Activated T-cell treated with anti-CD3 and anti-CD28 coated beads, Interleukin-2, amount 50 U/mL, for 72 hours (primary cell): ENCODE measurements around the gene LRRC38. TPM values are rescaled to one million over a fixed set of nuclear protein-coding genes. Genes with fewer than 3 reads are reported as not detected.
"Not testable (repeated sequence)": the region's sequence is repeated elsewhere in the genome, so short reads cannot be mapped to it uniquely, and the experiment has no call there.

Experiments
- ATAC-seq, 2 donors: fragments of 150-1000 bp; cut with Tn5 transposase; replicated peaks in 1 of 2; 2 replicates each; pipeline ENCODE4 v1.10.0; 2021; ENCODE audit warnings: moderate library complexity in 2 of 2, mild to moderate bottlenecking in 1 of 2
- DNase-seq, 2 donors: peaks; one replicate each; pipeline ENCODE4 v3.0.0; 2021 to 2022; ENCODE audit warnings: mixed read lengths in 1 of 2
- H3K27ac Mint-ChIP-seq: one replicate; pipeline ENCODE4 v1.8.0; 2022; ENCODE audit warnings: mild to moderate bottlenecking, moderate library complexity, mixed read lengths
- H3K27me3 Mint-ChIP-seq: one replicate; pipeline ENCODE4 v1.8.0; 2022; ENCODE audit warnings: low read depth, mixed read lengths
- H3K36me3 Mint-ChIP-seq, 2 donors: one replicate each; pipeline ENCODE4 v1.8.0; 2022; ENCODE audit warnings: mixed read lengths in 2 of 2, mild to moderate bottlenecking in 1 of 2; ENCODE audit not compliant: insufficient read depth in 2 of 2
- H3K4me1 Mint-ChIP-seq: one replicate; pipeline ENCODE4 v1.8.0; 2022; ENCODE audit warnings: low read depth, mixed read lengths
- H3K4me3 Mint-ChIP-seq, 2 donors: one replicate each; pipeline ENCODE4 v1.8.0; 2022; ENCODE audit warnings: mild to moderate bottlenecking in 2 of 2, mixed read lengths in 2 of 2, moderate library complexity in 2 of 2
- H3K9me3 Mint-ChIP-seq, 2 donors: one replicate each; pipeline ENCODE4 v1.8.0; 2022; ENCODE audit warnings: mixed read lengths in 2 of 2
- total RNA-seq, 2 donors: library from RNA; stranded (reverse); gene quantifications; one replicate each; pipeline ENCODE4 v1.2.3, GENCODE V29; 2022

The LRRC38 gene
- total RNA-seq: not detected

GRCh38 chr1:13513895-13514546, at the start of gene LRRC38:
Gene LRRC38, minus strand, starts transcription at chr1:13514003. Its CDS starts 410 bp downstream, at chr1:13513593.
- DNase-seq (peak in 1 of 2 donors; percentile 7), ATAC-seq (peak in 1 of 2 donors; percentile 36)
- H3K27ac Mint-ChIP-seq: no peak within 1 kb of the TSS
- H3K4me1 Mint-ChIP-seq: no peaks in the 10 kb centered on the region
- no peaks in the 10 kb centered on the region for H3K36me3 Mint-ChIP-seq
- H3K9me3 Mint-ChIP-seq: no peaks in the 10 kb centered on the region
- peak within 1 kb of the TSS in 1 of 2 donors; percentile 42 for H3K4me3 Mint-ChIP-seq
- H3K27me3 Mint-ChIP-seq: peaks cover 21% of the 10 kb centered on the region

GRCh38 chr1:13562981-13563380, 49.2 kb upstream of the LRRC38 start:
- H3K27me3 Mint-ChIP-seq: peaks cover 16% of the 10 kb centered on the region
- H3K9me3 Mint-ChIP-seq, DNase-seq, H3K27ac Mint-ChIP-seq, ATAC-seq, H3K36me3 Mint-ChIP-seq, H3K4me3 Mint-ChIP-seq, H3K4me1 Mint-ChIP-seq: not testable (repeated sequence)

- ATAC-seq (no peak), DNase-seq (no peak)
- H3K9me3 Mint-ChIP-seq: no peaks in the 10 kb centered on the region
- no peaks in the 10 kb centered on the region for H3K36me3 Mint-ChIP-seq
- H3K4me3 Mint-ChIP-seq: no peak overlapping the region
- peaks cover 16% of the 10 kb centered on the region for H3K27me3 Mint-ChIP-seq
- no peaks in the 10 kb centered on the region for H3K4me1 Mint-ChIP-seq
- H3K27ac Mint-ChIP-seq: no peak overlapping the region
Measured at GRCh38 chr1:13560541-13560940, 46.7 kb upstream of the LRRC38 start.

GRCh38 chr1:13556224-13556764, 42.5 kb upstream of the LRRC38 start:
- Mint-ChIP-seq H3K27me3 (peaks cover 4% of the 10 kb centered on the region), H3K4me3 (no peak overlapping the region), H3K36me3 (no peaks in the 10 kb centered on the region), H3K9me3 (no peaks in the 10 kb centered on the region), H3K27ac (no peak overlapping the region), H3K4me1 (no peaks in the 10 kb centered on the region)
- no peak for DNase-seq
- no peak for ATAC-seq

GRCh38 chr1:13554798-13555197, 41.0 kb upstream of the LRRC38 start:
- Mint-ChIP-seq H3K27me3 (no peaks in the 10 kb centered on the region), H3K9me3 (no peaks in the 10 kb centered on the region), H3K27ac (no peak overlapping the region), H3K4me1 (no peaks in the 10 kb centered on the region), H3K36me3 (no peaks in the 10 kb centered on the region), H3K4me3 (no peak overlapping the region)
- no peak for ATAC-seq
- DNase-seq: no peak

GRCh38 chr1:13550663-13551062, 36.9 kb upstream of the LRRC38 start:
- DNase-seq (no peak), ATAC-seq (no peak)
- Mint-ChIP-seq H3K36me3 (no peaks in the 10 kb centered on the region), H3K9me3 (no peaks in the 10 kb centered on the region), H3K4me1 (no peaks in the 10 kb centered on the region), H3K27ac (no peak overlapping the region), H3K4me3 (no peak overlapping the region), H3K27me3 (peaks cover 12% of the 10 kb centered on the region)

GRCh38 chr1:13549521-13549920, 35.7 kb upstream of the LRRC38 start:
- H3K27me3 Mint-ChIP-seq: peaks cover 12% of the 10 kb centered on the region
- DNase-seq (no peak), ATAC-seq (no peak)
- H3K27ac Mint-ChIP-seq: no peak overlapping the region
- no peak overlapping the region for H3K4me3 Mint-ChIP-seq
- H3K4me1 Mint-ChIP-seq: no peaks in the 10 kb centered on the region
- H3K9me3 Mint-ChIP-seq: no peaks in the 10 kb centered on the region
- no peaks in the 10 kb centered on the region for H3K36me3 Mint-ChIP-seq

GRCh38 chr1:13549021-13549420, 35.2 kb upstream of the LRRC38 start:
- Mint-ChIP-seq H3K4me3 (no peak overlapping the region), H3K27me3 (peaks cover 12% of the 10 kb centered on the region), H3K9me3 (no peaks in the 10 kb centered on the region), H3K27ac (no peak overlapping the region), H3K36me3 (no peaks in the 10 kb centered on the region), H3K4me1 (no peaks in the 10 kb centered on the region)
- DNase-seq: no peak
- no peak for ATAC-seq

- H3K27ac Mint-ChIP-seq: no peak overlapping the region
- H3K27me3 Mint-ChIP-seq: peaks cover 12% of the 10 kb centered on the region
- H3K4me1 Mint-ChIP-seq: no peaks in the 10 kb centered on the region
- no peak overlapping the region for H3K4me3 Mint-ChIP-seq
- no peaks in the 10 kb centered on the region for H3K36me3 Mint-ChIP-seq
- DNase-seq: no peak
- no peaks in the 10 kb centered on the region for H3K9me3 Mint-ChIP-seq
- no peak for ATAC-seq
Measured at GRCh38 chr1:13548281-13548680, 34.5 kb upstream of the LRRC38 start.

- H3K27ac Mint-ChIP-seq: no peak overlapping the region
- H3K4me3 Mint-ChIP-seq: no peak overlapping the region
- DNase-seq (no peak), ATAC-seq (no peak)
- no peaks in the 10 kb centered on the region for H3K4me1 Mint-ChIP-seq
- no peaks in the 10 kb centered on the region for H3K36me3 Mint-ChIP-seq
- peaks cover 12% of the 10 kb centered on the region for H3K27me3 Mint-ChIP-seq
- no peaks in the 10 kb centered on the region for H3K9me3 Mint-ChIP-seq
Measured at GRCh38 chr1:13546791-13547190, 33.0 kb upstream of the LRRC38 start.

GRCh38 chr1:13544221-13544556, 30.4 kb upstream of the LRRC38 start:
- Mint-ChIP-seq H3K9me3 (no peaks in the 10 kb centered on the region), H3K36me3 (no peaks in the 10 kb centered on the region), H3K27ac (no peak overlapping the region), H3K4me3 (no peak overlapping the region), H3K27me3 (peaks cover 9% of the 10 kb centered on the region), H3K4me1 (no peaks in the 10 kb centered on the region)
- ATAC-seq (no peak), DNase-seq (no peak)

- DNase-seq (no peak), ATAC-seq (no peak)
- no peak overlapping the region for H3K27ac Mint-ChIP-seq
- no peak overlapping the region for H3K4me3 Mint-ChIP-seq
- H3K36me3 Mint-ChIP-seq: no peaks in the 10 kb centered on the region
- H3K27me3 Mint-ChIP-seq: peaks cover 6% of the 10 kb centered on the region
- H3K9me3 Mint-ChIP-seq: no peaks in the 10 kb centered on the region
- H3K4me1 Mint-ChIP-seq: no peaks in the 10 kb centered on the region
Measured at GRCh38 chr1:13543451-13544220, 29.8 kb upstream of the LRRC38 start.

GRCh38 chr1:13541435-13542215, 27.8 kb upstream of the LRRC38 start:
- no peaks in the 10 kb centered on the region for H3K4me1 Mint-ChIP-seq
- ATAC-seq (no peak), DNase-seq (no peak)
- H3K9me3 Mint-ChIP-seq: no peaks in the 10 kb centered on the region
- H3K27ac Mint-ChIP-seq: no peak overlapping the region
- no peak overlapping the region for H3K4me3 Mint-ChIP-seq
- H3K27me3 Mint-ChIP-seq: no peaks in the 10 kb centered on the region
- no peaks in the 10 kb centered on the region for H3K36me3 Mint-ChIP-seq
